Right cardiac atrium (tissue), 5 donors: ENCODE data around the gene MPHOSPH8. TPM values are rescaled to one million over a fixed set of nuclear protein-coding genes. Genes with fewer than 3 reads are reported as not detected.
"Not testable (repeated sequence)": the region's sequence is repeated elsewhere in the genome, so short reads cannot be mapped to it uniquely, and the experiment has no call there.

Experiments
- ATAC-seq, 2 donors: fragments of 200-7000 bp; cut with Tn5 transposase; one replicate each; pipeline versions ENCODE4 v1.8.0 to v1.9.1; 2020; ENCODE audit warnings: moderate library complexity in 2 of 2, mild to moderate bottlenecking in 1 of 2
- DNase-seq, 3 donors: peaks; one replicate each; pipeline ENCODE4 v3.0.0-alpha.2; 2020
- H3K27ac ChIP-seq: one replicate; pipeline ENCODE4 v1.5.1; 2013; ENCODE audit warnings: mild to moderate bottlenecking, low read length, control low read depth, moderate library complexity
- H3K27me3 ChIP-seq: one replicate; pipeline ENCODE4 v1.6.1; 2013; ENCODE audit not compliant: control insufficient read depth, insufficient read depth
- H3K4me1 ChIP-seq: one replicate; pipeline ENCODE4 v1.6.1; 2013; ENCODE audit warnings: low read length; ENCODE audit not compliant: control insufficient read depth, insufficient read depth
- H3K4me3 ChIP-seq: one replicate; pipeline ENCODE4 v1.5.1; 2013; ENCODE audit warnings: low read length, control low read depth
- H3K9me3 ChIP-seq: one replicate; pipeline ENCODE4 v1.6.1; 2013; ENCODE audit warnings: low read length; ENCODE audit not compliant: control insufficient read depth
- WGBS: extraction: QIAGEN DNeasy Blood & Tissue Kit; methylation state at CpG from one replicate; pipeline ENCODE4 v1.1.7; 2013; 5-methylcytosine and 5-hydroxymethylcytosine counted together
- intact Hi-C, 4 donors: fragments of 100-400 bp; cut with DNase I; formaldehyde crosslinking; loops; one replicate each; pipeline versions ENCODE4 v1.11.0 to v1.14.0; 2022 to 2023
- polyA plus RNA-seq: library from polyadenylated mRNA; stranded (reverse); fragments of 200-250 nt; gene quantifications from one replicate; pipeline ENCODE4 v1.2.3, GENCODE V29; 2013
- total RNA-seq, 4 donors: library from RNA; stranded (reverse); fragmentation: NEBNext Ultra II Directional; extraction: Animal tissue kit (Norgen Biotek cat#: 25700); gene quantifications; one replicate each; pipeline ENCODE4 v1.2.1, GENCODE V29; 2021
- donor health status: healthy with polysubstance abuse.
- donor health status: DM: no; HTN: yes; CAD: no.
- donor health status: DM: no; HTN: no; CAD: no.
- donor health status: DM: no; HTN: yes; CAD: no; lungs with severe emphysema.
- donor health status: DM: yes; HTN: yes; CAD: no.

The MPHOSPH8 gene
- total and polyA plus RNA-seq, 5 donors: 33.0 to 39.1 (median 36.0) TPM

- Histone ChIP-seq H3K4me1 (peaks cover 1% of the 10 kb centered on the region), H3K9me3 (no peaks in the 10 kb centered on the region), H3K27me3 (no peaks in the 10 kb centered on the region), H3K4me3 (no peak overlapping the region), H3K27ac (no peak overlapping the region)
- DNase-seq (no peak), ATAC-seq (no peak)
- intact Hi-C loops: no loop called here
These were observed 52.0 kb downstream of the MPHOSPH8 start for GRCh38 chr13:19685437-19685836.

- DNase-seq, H3K4me1 ChIP-seq, ATAC-seq, H3K27ac ChIP-seq, H3K27me3 ChIP-seq, H3K9me3 ChIP-seq, H3K4me3 ChIP-seq, intact Hi-C loops: not testable (repeated sequence)
- 96% methylated on average over 8 of the region's 8 CpGs for WGBS
These were observed 58.0 kb downstream of the MPHOSPH8 start for GRCh38 chr13:19691447-19691846.

GRCh38 chr13:19695428-19695827 is 62.0 kb downstream of the MPHOSPH8 start:
- Histone ChIP-seq H3K4me3 (no peak overlapping the region), H3K9me3 (no peaks in the 10 kb centered on the region), H3K4me1 (no peaks in the 10 kb centered on the region), H3K27me3 (no peaks in the 10 kb centered on the region), H3K27ac (no peak overlapping the region)
- intact Hi-C loops: no loop called here
- DNase-seq (no peak), ATAC-seq (no peak)
- WGBS: 79% methylated on average over 1 of the region's 1 CpG

- H3K27me3 ChIP-seq: no peaks in the 10 kb centered on the region
- no peak overlapping the region for H3K4me3 ChIP-seq
- intact Hi-C loops: no loop called here
- H3K4me1 ChIP-seq: no peaks in the 10 kb centered on the region
- DNase-seq: no peak
- H3K9me3 ChIP-seq: no peaks in the 10 kb centered on the region
- no peak for ATAC-seq
- WGBS: 78% methylated on average over 3 of the region's 3 CpGs
- H3K27ac ChIP-seq: no peak overlapping the region
These were observed 62.4 kb downstream of the MPHOSPH8 start for GRCh38 chr13:19695829-19696228.

GRCh38 chr13:19700963-19701362 is 67.5 kb downstream of the MPHOSPH8 start:
- H3K4me3 ChIP-seq, DNase-seq, intact Hi-C loops, H3K27me3 ChIP-seq, H3K9me3 ChIP-seq, H3K27ac ChIP-seq, H3K4me1 ChIP-seq, ATAC-seq: not testable (repeated sequence)
- 88% methylated on average over 3 of the region's 5 CpGs for WGBS

- intact Hi-C loops, H3K9me3 ChIP-seq, H3K4me3 ChIP-seq, H3K4me1 ChIP-seq, H3K27ac ChIP-seq, H3K27me3 ChIP-seq, DNase-seq, ATAC-seq: not testable (repeated sequence)
These were observed 68.2 kb downstream of the MPHOSPH8 start for GRCh38 chr13:19701619-19702018.

GRCh38 chr13:19704256-19704655 is 70.8 kb downstream of the MPHOSPH8 start:
- DNase-seq, H3K27me3 ChIP-seq, H3K4me3 ChIP-seq, intact Hi-C loops, ATAC-seq, H3K4me1 ChIP-seq, H3K9me3 ChIP-seq, H3K27ac ChIP-seq: not testable (repeated sequence)
- whole genome bisulfite sequencing: 76% methylated on average over 6 of the region's 6 CpGs

GRCh38 chr13:19709039-19709438 is 75.6 kb downstream of the MPHOSPH8 start:
- H3K4me3 ChIP-seq, ATAC-seq, H3K27ac ChIP-seq, H3K4me1 ChIP-seq, H3K9me3 ChIP-seq, intact Hi-C loops, H3K27me3 ChIP-seq, DNase-seq: not testable (repeated sequence)
- 98% methylated on average over 1 of the region's 1 CpG for WGBS

GRCh38 chr13:19709782-19710181 is 76.3 kb downstream of the MPHOSPH8 start:
- H3K9me3 ChIP-seq, H3K4me1 ChIP-seq, DNase-seq, H3K4me3 ChIP-seq, ATAC-seq, H3K27ac ChIP-seq, H3K27me3 ChIP-seq, intact Hi-C loops: not testable (repeated sequence)

GRCh38 chr13:19713186-19713965 is 79.9 kb downstream of the MPHOSPH8 start:
- no peak for ATAC-seq
- Histone ChIP-seq H3K4me1 (no peaks in the 10 kb centered on the region), H3K4me3 (no peak overlapping the region), H3K9me3 (no peaks in the 10 kb centered on the region), H3K27ac (no peak overlapping the region), H3K27me3 (no peaks in the 10 kb centered on the region)
- WGBS: 71% methylated on average over 10 of the region's 10 CpGs
- intact Hi-C loops: no loop called here
- DNase-seq: no peak

GRCh38 chr13:19720039-19720438 is 86.6 kb downstream of the MPHOSPH8 start:
- Histone ChIP-seq H3K27me3 (no peaks in the 10 kb centered on the region), H3K9me3 (no peaks in the 10 kb centered on the region), H3K4me1 (no peaks in the 10 kb centered on the region), H3K27ac (no peak overlapping the region), H3K4me3 (no peak overlapping the region)
- ATAC-seq (no peak), DNase-seq (no peak)
- intact Hi-C loops: no loop called here
- WGBS: 93% methylated on average over 2 of the region's 2 CpGs
